Measurements from ENCODE around the gene CFAP77.

CFAP77 gene

GRCh38 chr9:132609184-132609583 lies 199.2 kb downstream of the CFAP77 start:
- H3K36me3 ChIP-seq (ENCODE audit: insufficient read depth, low read length), result peaks cover 41% of the 10 kb centered on the region
- no peak overlapping the region for H2AFZ ChIP-seq (ENCODE audit: low read depth, low read length)
- H3K4me1 ChIP-seq (ENCODE audit: insufficient read depth, low read length), result no peaks in the 10 kb centered on the region
- H3K27me3 ChIP-seq (ENCODE audit: insufficient read depth, low read length), result no peaks in the 10 kb centered on the region
- no peaks in the 10 kb centered on the region for H3K9me3 ChIP-seq (ENCODE audit: low read length)
- H3K4me3 ChIP-seq (ENCODE audit: low read length), result no peak overlapping the region

- no peaks in the 10 kb centered on the region for H3K9me3 ChIP-seq (ENCODE audit: low read length)
- no peak overlapping the region for H2AFZ ChIP-seq (ENCODE audit: low read depth, low read length)
- H3K4me1 ChIP-seq (ENCODE audit: insufficient read depth, low read length), result no peaks in the 10 kb centered on the region
- peaks cover 40% of the 10 kb centered on the region for H3K36me3 ChIP-seq (ENCODE audit: insufficient read depth, low read length)
- H3K27me3 ChIP-seq (ENCODE audit: insufficient read depth, low read length), result no peaks in the 10 kb centered on the region
- no peak overlapping the region for H3K4me3 ChIP-seq (ENCODE audit: low read length)
Observed at GRCh38 chr9:132609829-132610228, 199.8 kb downstream of the CFAP77 start.

GRCh38 chr9:132610661-132611060 lies 200.7 kb downstream of the CFAP77 start:
- peaks cover 45% of the 10 kb centered on the region for H3K36me3 ChIP-seq (ENCODE audit: insufficient read depth, low read length)
- H3K27me3 ChIP-seq (ENCODE audit: insufficient read depth, low read length), result no peaks in the 10 kb centered on the region
- no peak overlapping the region for H2AFZ ChIP-seq (ENCODE audit: low read depth, low read length)
- H3K4me3 ChIP-seq (ENCODE audit: low read length), result no peak overlapping the region
- no peaks in the 10 kb centered on the region for H3K9me3 ChIP-seq (ENCODE audit: low read length)
- no peaks in the 10 kb centered on the region for H3K4me1 ChIP-seq (ENCODE audit: insufficient read depth, low read length)

- H2AFZ ChIP-seq (ENCODE audit: low read depth, low read length), result no peak overlapping the region
- H3K4me1 ChIP-seq (ENCODE audit: insufficient read depth, low read length), result peaks cover 2% of the 10 kb centered on the region
- H3K36me3 ChIP-seq (ENCODE audit: insufficient read depth, low read length), result peaks cover 66% of the 10 kb centered on the region
- no peaks in the 10 kb centered on the region for H3K9me3 ChIP-seq (ENCODE audit: low read length)
- H3K4me3 ChIP-seq (ENCODE audit: low read length), result no peak overlapping the region
- no peaks in the 10 kb centered on the region for H3K27me3 ChIP-seq (ENCODE audit: insufficient read depth, low read length)
Observed at GRCh38 chr9:132614324-132614723, 204.3 kb downstream of the CFAP77 start.

- H3K4me3 ChIP-seq (ENCODE audit: low read length), result no peak overlapping the region
- H3K27me3 ChIP-seq (ENCODE audit: insufficient read depth, low read length), result no peaks in the 10 kb centered on the region
- H2AFZ ChIP-seq (ENCODE audit: low read depth, low read length), result no peak overlapping the region
- peaks cover 59% of the 10 kb centered on the region for H3K36me3 ChIP-seq (ENCODE audit: insufficient read depth, low read length)
- H3K9me3 ChIP-seq (ENCODE audit: low read length), result no peaks in the 10 kb centered on the region
- peaks cover 11% of the 10 kb centered on the region for H3K4me1 ChIP-seq (ENCODE audit: insufficient read depth, low read length)
Observed at GRCh38 chr9:132615774-132616173, 205.8 kb downstream of the CFAP77 start.

GRCh38 chr9:132616725-132617124 lies 206.7 kb downstream of the CFAP77 start:
- no peak overlapping the region for H2AFZ ChIP-seq (ENCODE audit: low read depth, low read length)
- H3K4me1 ChIP-seq (ENCODE audit: insufficient read depth, low read length), result peaks cover 11% of the 10 kb centered on the region
- peaks cover 50% of the 10 kb centered on the region for H3K36me3 ChIP-seq (ENCODE audit: insufficient read depth, low read length)
- H3K27me3 ChIP-seq (ENCODE audit: insufficient read depth, low read length), result no peaks in the 10 kb centered on the region
- H3K4me3 ChIP-seq (ENCODE audit: low read length), result no peak overlapping the region
- H3K9me3 ChIP-seq (ENCODE audit: low read length), result no peaks in the 10 kb centered on the region

- H3K4me1 ChIP-seq (ENCODE audit: insufficient read depth, low read length), result peaks cover 11% of the 10 kb centered on the region
- no peak overlapping the region for H2AFZ ChIP-seq (ENCODE audit: low read depth, low read length)
- peaks cover 42% of the 10 kb centered on the region for H3K36me3 ChIP-seq (ENCODE audit: insufficient read depth, low read length)
- no peaks in the 10 kb centered on the region for H3K9me3 ChIP-seq (ENCODE audit: low read length)
- H3K4me3 ChIP-seq (ENCODE audit: low read length), result no peak overlapping the region
- no peaks in the 10 kb centered on the region for H3K27me3 ChIP-seq (ENCODE audit: insufficient read depth, low read length)
Observed at GRCh38 chr9:132622159-132622558, 212.1 kb downstream of the CFAP77 start.
